HG03432 (cell line): ENCODE data around the gene RNU1-2.
"Not testable (repeated sequence)": the region's sequence is repeated elsewhere in the genome, so short reads cannot be mapped to it uniquely, and the experiment has no call there.

Experiments
- ATAC-seq: cut with Tn5 transposase; IDR thresholded peaks from one replicate; pipeline ENCODE4 v1.9.1; 2021; ENCODE audit warnings: mild to moderate bottlenecking, moderate library complexity; ENCODE audit not compliant: unreplicated experiment

RNU1-2 gene

DNA sequence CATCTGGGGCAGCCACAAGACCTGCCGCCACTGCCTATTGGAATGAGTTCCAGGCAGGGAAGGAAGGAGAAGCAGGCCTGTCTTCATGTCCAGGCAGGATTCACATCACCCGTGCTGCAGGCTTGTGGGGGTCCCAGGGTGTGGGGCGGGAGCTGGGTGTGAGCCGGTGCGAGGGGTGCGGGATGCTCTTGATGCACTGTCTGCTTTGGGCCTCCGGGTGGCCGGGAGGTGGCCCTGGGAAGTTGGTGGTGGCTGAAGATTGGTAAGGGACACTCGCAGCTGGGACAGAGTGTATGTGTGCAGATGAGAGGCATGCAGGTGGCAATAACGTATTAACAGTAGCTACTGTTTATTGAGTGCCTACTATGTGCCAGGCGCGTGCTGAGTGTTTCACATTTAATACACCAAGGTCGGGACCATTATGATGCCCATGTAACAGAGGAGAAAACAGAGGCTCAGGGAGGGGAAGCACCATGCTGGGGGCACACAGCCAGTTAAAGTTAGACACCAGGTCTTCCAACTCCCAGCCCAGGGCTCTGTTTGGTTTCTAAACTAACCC lies 29.2 kb downstream of the RNU1-2 start:
- ATAC-seq: no peak

DNA sequence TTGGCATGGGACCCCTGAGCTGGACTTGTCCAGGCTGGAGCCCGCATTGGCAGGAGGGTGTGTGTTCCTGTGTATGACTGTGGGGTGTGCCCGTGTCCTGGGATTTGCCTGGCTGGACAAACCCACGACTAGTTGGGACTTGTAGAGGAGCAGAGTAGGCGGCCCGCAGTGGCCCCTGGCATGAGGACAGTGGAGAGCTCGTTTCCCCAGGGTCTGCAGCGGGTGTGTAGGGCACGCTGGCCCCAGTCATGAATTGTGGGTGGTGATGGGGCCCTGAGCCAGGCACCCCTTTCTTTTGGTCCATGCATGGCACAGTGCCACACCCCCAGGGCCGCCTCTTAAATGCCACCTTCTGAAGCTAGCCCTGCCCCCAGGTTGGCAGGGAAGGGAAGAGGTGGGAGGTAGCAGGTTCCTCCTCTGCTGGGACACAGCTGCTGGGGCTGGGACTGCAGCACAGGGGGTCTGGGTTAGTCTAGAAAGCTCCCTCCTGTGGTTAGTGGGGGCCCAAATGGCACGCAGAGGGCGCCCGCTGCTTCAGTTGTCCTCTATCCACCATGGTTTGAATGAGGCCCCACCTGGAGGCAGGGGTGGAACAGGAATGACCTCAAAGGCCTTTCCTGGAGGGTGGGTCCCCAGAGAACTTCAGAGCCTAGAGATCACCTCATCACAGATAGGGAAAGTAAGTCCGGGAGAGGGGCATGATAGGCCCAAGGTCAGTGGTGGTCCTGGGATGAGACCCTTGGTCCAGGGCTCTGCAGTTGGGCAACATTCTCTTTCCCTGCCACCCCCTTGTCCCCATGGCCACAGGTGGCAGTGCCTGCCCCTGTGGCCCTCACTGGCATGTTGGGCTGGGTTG lies 30.1 kb downstream of the RNU1-2 start:
- ATAC-seq: no peak

DNA sequence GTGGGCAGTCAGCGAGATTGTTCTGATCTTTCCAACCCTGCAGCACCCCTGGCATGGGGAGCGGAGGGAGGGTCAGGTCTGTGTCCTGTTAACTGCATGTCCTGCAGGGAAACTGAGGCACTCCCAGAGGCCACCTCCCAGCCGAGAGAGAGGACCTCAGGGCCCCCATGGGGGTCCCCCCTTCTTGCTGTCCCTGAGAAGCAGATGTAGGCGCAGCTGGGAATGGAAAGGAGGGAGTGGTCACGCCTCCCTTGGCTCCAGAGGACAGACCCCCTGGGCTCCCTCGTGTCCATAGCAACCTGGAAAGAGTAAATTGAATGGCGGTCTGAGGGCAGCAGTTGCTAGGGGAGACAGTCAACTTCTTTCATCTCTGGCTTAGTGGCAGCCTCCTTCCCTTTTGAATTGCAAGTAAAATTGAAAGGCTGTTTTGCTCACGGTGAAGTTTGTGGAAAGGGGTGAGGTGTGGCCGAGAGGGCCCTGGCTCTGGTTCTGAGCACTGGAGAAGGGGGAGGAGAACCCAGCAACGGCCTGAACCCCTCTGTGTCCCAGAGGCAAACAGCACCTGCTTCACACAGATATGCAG lies 30.8 kb downstream of the RNU1-2 start:
- no peak for ATAC-seq

DNA sequence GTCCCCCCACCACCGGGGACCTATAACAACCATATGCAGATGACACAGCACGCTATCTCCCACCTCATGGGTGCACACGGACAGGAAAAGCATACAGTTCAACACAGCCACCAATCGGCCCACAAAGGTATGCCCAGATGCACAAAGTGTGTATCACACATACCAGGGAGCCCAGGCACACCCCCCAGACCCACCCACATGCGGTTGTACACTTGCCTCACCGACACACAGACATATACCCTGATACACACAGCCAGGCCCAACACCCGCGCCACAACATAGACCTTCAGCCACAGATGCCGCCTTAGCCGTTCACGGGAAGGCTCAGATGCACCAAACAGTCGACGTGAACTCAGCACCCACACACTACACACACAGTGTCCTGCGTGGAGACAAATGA lies 31.5 kb downstream of the RNU1-2 start:
- ATAC-seq: no peak

DNA sequence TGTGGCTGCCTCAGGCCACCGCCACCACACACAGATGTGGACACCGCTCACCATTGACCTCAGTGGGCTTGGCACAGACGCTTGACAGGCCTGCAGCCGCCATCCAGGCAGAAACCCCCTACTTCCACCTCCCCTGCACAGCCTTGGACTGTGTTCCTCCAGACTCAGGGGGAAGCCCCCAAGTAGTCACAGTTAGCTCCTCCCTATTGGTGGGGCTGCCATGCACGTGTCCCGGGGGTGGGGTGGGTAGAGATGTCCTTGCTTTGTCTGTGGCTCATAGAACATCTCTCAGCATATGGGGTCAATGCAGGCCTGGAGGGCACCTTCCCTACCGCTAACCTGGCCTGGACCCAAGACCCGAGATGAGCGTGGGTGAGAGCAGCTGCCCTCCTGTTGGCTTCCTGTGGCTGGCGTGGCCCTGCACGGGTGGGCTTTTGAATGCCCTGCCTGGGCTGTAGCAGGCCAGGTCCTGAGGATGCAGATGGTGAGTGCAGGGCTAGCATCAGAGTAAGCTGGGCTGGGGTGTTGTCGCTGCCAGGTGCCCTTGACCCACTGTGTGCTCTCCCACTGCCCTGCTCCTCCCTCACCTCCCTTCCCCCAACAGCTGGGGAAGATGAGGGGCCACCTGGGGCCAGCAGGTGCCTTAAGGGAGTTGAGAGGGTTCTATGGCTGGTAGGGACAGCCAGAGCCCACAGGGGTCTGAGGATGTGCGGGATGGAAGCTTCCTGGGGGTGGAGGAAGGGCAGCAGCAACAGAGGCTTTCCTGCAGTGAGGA lies 32.1 kb downstream of the RNU1-2 start:
- ATAC-seq: no peak

DNA sequence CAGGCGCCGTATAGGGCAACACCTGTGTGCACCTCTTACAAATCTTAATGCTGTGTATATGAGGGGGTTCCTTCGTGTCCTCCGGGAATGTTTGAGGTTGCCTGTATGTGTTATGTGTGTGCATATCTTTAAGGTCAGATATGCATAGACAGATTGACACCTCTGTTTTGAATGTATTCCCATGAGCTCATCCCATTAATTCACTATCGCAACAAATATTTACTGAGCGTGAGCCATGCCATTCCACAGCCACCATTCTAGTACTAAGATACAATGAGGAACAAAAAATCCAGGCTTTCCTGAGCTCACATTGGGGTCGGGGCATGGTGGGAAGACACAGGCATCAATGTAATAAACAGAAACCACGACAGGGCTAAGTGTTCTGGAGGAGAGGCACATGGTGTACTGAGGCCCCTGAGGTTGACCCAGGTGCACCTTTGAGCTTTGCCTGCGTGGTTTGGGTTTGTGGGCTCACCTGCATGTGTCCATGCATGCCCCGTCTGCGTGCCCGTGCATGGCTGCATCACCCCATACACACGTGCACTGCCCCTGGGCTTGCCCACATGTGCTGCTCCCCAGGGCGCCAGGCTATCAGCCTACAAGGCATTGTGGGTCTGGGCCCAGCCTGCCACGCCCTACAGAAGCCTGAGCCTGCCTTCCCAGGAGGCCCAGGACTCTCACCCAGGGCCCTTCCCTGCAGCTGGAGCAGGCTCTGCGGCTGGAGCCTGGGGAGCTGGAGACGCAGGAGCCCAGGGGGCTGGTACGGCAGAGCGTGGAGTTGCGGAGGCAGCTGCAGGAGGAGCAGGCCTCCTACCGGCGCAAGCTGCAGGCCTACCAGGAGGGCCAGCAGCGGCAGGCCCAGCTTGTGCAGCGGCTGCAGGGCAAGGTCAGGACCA lies 33.6 kb downstream of the RNU1-2 start:
- ATAC-seq: not testable (repeated sequence)

DNA sequence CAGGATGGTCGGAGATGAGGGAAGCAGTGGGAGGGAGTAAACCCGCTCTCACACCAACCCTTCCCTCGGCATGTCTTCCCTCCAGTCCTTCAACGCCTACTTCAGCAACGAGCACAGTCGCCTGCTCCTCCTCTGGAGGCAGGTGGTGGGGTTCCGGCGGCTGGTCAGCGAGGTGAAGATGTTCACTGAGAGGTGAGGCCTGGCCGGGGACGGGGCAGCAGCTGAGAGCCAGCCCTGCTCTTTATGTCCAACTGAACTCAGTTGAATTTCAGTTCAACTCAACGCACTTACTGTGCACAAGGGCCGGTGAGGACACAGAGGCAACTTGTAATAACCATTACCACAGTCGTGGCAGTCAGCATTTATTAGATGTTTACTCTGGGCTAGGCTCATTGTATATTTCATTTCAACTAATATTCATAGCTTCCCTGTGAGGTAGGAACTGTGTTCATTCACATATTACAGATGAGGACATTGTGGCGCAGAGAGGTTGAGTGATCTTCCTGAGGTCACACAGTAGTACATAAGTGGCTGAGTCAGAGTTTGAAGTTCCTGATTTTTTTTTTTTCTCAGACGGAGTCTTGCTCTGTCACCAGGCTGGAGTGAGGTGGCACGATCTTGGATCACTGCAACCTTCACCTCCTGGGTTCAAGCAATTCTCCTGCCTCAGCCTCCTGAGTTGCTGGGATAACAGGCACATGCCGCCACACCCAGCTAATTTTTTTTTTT lies 35.6 kb downstream of the RNU1-2 start:
- not testable (repeated sequence) for ATAC-seq

DNA sequence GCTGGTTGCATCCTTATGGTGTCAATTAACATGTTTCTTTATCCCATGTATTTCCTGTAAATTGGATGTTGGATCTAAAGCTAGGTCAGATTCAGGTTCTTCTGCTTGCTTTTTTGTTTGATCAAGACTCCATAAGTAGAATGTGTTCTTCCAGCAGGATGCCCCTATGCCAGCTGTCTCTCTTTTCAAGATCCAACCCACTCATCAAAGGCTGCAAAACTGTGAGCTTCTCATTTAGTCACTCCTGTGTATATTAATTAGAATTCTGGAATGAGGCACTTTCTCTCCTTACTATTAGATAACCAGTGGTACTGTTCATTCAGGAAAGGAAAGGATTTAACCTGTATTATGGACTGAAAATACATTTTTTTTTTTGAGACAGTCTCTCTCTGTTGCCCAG lies 38.2 kb downstream of the RNU1-2 start:
- ATAC-seq: not testable (repeated sequence)

DNA sequence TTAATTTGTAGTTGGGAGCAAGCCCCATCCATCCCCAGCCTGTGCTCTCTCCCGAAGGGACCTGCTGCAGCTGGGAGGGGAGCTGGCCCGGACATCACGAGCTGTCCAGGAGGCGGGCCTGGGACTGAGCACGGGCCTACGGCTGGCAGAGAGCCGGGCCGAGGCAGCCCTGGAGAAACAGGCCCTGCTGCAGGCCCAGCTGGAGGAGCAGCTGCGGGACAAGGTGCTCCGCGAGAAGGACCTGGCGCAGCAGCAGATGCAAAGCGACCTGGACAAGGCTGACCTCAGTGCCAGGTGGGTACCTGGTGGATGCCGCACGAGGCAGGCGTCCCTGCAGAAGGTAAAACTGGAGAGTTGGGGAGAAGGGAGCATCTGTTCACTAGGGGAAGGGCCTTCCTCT lies 40.8 kb downstream of the RNU1-2 start:
- not testable (repeated sequence) for ATAC-seq

DNA sequence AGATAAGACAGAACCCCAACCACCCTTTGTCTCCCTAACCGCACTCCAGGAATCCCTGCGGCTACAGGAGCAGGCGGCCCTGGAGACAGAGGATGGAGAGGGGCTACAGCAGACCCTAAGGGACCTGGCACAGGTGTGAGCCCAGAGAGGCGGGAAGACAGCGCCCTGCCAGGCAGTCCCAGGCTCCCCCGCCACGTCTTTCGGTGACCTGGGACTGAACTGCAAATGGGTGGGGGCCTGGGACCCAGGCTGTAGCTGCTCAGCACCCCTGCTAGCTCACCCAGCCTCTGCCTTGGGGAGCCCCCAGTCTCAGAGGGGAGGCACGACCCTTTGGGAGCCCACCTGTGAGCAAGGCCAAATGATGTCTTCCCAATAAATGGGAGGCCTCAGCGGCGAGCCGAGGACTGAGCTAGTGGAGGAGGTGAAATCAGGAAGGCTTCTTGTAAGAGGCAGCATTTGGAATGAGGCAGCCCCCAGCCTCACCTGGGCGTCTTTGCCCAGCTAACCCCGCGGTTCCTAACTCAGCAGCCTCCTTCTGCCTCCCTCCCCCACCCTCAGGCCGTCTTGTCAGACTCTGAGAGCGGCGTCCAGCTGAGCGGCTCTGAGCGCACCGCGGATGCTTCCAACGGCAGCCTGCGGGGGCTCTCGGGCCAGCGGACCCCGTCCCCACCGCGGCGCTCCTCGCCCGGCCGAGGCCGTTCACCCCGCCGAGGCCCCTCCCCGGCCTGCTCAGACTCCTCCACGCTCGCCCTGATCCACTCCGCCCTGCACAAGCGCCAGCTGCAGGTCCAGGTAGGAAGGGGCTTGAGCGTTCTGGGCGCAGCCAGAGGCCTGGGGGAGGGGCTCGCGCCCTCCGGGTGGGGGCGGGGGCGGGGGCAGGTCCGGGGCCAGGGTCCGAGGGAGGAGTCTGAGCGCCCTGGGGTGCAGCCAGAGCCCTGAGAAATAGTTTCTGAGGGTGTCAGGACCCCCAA lies 42.9 kb downstream of the RNU1-2 start:
- no peak for ATAC-seq

DNA sequence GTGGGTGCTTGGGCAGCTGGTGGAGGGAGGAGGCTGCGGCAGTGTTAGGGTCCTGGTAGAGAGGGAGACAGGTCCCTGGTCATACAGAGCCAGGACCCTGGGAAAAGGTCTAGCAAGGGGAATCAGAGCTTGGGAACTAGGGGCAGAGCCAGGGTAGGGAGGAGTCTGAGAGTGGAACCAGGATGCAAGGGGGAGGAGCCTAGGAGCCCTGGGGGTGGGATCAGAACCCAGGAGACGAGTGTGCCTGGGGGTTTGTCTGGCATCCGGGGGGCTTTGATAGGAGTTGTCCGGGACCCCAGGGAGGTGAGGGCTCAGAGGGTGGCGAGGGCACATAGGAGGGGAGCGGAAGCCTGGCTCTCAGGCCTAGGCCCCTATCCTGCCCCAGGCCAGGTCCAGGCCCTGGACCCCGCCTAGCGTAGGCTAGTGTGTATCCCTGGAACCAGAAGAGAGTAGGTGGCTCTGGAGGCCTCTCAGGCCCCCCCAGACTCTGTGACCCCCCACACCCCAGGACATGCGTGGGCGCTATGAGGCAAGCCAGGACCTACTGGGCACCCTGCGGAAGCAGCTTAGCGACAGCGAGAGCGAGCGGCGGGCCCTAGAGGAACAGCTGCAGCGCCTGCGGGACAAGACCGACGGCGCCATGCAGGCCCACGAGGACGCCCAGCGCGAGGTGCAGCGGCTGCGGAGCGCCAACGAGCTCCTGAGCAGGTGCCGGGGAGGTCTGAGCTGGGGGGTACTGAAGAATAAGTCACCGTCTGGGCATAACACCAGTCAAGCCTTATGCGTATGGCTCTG lies 43.8 kb downstream of the RNU1-2 start:
- not testable (repeated sequence) for ATAC-seq

DNA sequence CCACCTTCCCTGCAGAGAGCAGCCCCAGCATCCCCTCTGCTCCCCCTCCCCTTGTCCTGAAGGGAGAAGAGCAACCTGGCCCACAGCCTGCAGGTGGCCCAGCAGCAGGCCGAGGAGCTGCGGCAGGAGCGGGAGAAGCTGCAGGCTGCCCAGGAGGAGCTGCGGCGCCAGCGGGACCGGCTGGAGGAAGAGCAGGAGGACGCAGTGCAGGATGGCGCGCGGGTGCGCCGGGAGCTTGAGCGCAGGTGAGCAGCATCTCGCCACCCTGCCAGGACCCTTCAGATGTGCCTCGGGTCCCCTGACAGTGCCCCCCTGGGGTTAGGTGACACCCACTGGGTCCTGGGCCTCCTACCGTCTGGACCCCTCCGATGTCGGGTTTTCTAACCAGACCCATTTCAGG lies 48.3 kb downstream of the RNU1-2 start:
- ATAC-seq: no peak

DNA sequence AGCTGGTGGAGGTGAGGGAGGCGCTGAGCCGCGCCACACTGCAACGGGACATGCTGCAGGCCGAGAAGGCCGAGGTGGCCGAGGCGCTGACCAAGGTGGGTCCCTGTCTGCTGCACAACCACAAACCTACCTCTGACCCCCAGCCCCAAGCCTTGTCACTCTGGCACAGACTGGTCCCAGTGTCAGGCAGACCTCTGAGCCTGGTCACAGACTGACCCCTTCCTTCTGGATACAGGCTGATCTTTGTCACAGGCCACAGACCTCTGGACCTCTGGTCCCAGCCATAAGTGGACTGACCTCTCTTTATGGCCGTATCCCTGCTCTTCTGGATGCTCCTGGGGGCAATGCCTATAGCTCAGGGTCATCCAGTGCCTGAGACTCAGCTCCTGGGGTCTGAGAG lies 49.7 kb downstream of the RNU1-2 start:
- ATAC-seq: not testable (repeated sequence)
